ENCODE measurements around the gene PPP1R17. TPM values are rescaled to one million over a fixed set of nuclear protein-coding genes. Genes with fewer than 3 reads are reported as not detected.
A peak's percentile ranks its signal among the peaks of the same experiment; 100 is the strongest.

PPP1R17 gene
- total RNA-seq, 1 donor from 2014 or later, result not detected

DNA sequence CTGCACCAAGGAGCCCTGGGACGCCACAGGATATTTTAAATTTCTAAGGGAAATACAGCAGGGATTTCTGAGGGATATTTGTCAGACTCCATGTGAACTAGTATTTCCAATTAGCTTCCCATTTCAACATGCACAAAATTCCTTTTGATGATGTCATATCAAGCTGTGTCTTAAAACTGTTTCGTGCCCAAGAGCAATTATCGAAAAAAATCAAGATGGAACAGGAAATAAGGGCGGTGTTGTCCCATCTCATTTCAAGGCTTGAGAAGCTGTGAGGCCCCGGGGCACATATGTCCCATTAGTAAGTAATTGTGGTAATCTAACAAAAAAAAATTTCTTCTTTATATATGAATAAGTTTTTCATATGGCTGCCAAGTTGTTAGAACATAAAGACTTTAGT lies 47.4 kb downstream of the PPP1R17 start:
- DNase-seq, result no peak
- ATAC-seq (ENCODE audit: low read depth), result no peak
- intact Hi-C loops (cut with micrococcal nuclease), result no loop called here
- H3K4me3 Mint-ChIP-seq, result no peak overlapping the region
- H3K27me3 Mint-ChIP-seq, result no peaks in the 10 kb centered on the region
- no peak overlapping the region for H3K27ac Mint-ChIP-seq
- H3K4me1 Mint-ChIP-seq, result no peaks in the 10 kb centered on the region
- TF ChIP-seq, protein P1, sequence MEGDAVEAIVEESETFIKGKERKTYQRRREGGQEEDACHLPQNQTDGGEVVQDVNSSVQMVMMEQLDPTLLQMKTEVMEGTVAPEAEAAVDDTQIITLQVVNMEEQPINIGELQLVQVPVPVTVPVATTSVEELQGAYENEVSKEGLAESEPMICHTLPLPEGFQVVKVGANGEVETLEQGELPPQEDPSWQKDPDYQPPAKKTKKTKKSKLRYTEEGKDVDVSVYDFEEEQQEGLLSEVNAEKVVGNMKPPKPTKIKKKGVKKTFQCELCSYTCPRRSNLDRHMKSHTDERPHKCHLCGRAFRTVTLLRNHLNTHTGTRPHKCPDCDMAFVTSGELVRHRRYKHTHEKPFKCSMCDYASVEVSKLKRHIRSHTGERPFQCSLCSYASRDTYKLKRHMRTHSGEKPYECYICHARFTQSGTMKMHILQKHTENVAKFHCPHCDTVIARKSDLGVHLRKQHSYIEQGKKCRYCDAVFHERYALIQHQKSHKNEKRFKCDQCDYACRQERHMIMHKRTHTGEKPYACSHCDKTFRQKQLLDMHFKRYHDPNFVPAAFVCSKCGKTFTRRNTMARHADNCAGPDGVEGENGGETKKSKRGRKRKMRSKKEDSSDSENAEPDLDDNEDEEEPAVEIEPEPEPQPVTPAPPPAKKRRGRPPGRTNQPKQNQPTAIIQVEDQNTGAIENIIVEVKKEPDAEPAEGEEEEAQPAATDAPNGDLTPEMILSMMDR (IDR thresholded peaks at IDR 0.05), result no peak
- no peaks in the 10 kb centered on the region for H3K9me3 Mint-ChIP-seq
- no peaks in the 10 kb centered on the region for H3K36me3 Mint-ChIP-seq (ENCODE audit: low read depth)
- POLR2A ChIA-PET, result no interaction called here
- CTCF ChIA-PET, result interaction anchor here (1.5 kb wide), 2 partner anchors 11 to 600 kb away, joined by 3 read pairs; no protein-coding TSS in a partner anchor

DNA sequence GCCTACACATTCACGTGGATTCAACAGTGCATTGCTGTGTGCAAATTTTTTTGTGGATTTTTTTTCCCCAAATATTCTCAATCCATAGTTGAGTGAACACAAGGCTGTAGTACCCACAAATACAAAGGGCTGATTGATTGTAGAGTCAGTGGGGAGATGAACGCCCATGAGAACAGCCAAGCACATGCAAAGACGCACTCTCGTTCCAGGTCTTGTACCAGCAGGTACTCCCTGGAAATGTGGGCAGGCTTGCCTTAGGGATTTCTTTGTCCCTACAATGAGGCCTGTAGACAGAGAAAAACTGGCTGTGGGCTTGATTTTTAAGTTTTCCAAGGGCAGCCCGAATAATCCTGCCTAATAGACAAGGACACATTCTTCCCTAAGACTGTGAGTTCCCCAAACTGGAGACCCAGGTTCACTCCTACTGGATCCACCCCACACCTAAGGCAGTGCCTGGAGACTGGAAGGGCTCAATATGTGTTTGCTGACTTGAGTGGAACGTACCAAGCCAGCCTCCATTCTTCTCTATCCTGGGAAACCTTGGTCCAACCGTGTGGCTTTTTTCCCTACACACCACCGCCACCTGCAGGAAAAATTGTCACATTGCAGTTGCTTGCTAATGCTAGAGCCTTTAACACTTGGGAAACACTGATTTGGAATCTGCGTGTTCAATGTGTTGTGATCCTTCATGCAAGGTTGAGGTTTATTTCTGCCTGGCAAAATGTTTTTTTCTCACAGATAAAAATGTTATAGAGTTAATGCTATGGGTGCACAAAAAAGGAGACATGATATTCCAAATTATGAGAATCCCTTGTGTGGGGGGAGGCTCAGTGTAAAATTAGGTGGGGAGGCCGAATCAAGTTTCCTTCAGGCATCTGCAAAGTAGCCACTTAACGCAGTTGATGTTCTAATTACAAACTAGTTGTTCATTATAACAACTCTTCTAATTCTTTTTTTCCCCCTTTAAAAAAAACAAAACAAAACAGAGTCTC lies 49.3 kb downstream of the PPP1R17 start:
- Mint-ChIP-seq H3K27me3 (no peaks in the 10 kb centered on the region), H3K27ac (no peak overlapping the region), H3K9me3 (no peaks in the 10 kb centered on the region), H3K4me3 (no peak overlapping the region), H3K36me3 (ENCODE audit: low read depth) (no peaks in the 10 kb centered on the region), H3K4me1 (no peaks in the 10 kb centered on the region)
- ChIA-PET POLR2A (no interaction called here), CTCF (interaction anchor here (1.0 to 2.5 kb wide), 4 partner anchors 88 to 602 kb away, joined by 3 to 8 read pairs (median 7); no protein-coding TSS in a partner anchor)
- no peak for DNase-seq
- ATAC-seq (ENCODE audit: low read depth), result no peak
- intact Hi-C loops (cut with micrococcal nuclease), result loop anchor here (2.0 kb wide), 1 partner anchor 753 kb away; no protein-coding TSS in a partner anchor
- TF ChIP-seq, protein P1 (IDR thresholded peaks at IDR 0.05), result no peak

DNA sequence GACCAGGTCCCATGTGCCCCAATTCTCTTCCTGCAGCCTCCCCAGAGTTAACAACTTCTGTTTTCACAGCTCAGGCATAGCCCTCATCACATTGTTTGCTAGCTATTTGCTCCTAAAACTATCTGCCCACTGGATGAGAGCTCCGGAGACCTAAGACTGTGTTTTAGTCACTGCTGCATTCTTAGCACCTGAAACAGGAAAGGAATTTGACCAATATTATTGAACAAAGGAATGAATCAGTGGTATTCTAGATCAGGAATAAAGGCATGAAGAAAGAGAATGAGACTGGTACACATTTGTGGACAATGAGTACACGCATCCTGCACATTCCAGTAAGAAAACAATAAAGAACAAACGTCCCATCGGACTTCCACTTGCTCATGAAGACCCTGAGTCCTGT lies 54.8 kb downstream of the PPP1R17 start:
- Mint-ChIP-seq H3K36me3 (ENCODE audit: low read depth) (no peaks in the 10 kb centered on the region), H3K4me1 (no peaks in the 10 kb centered on the region), H3K4me3 (no peak overlapping the region), H3K9me3 (no peaks in the 10 kb centered on the region), H3K27me3 (peaks cover 2% of the 10 kb centered on the region), H3K27ac (no peak overlapping the region)
- intact Hi-C loops (cut with micrococcal nuclease), result loop anchor here (5.0 kb wide), 1 partner anchor 320 kb away; no protein-coding TSS in a partner anchor
- ATAC-seq (ENCODE audit: low read depth) (no peak), DNase-seq (no peak)
- POLR2A ChIA-PET, result no interaction called here
- CTCF ChIA-PET, result no interaction called here
- TF ChIP-seq, protein P1 (IDR thresholded peaks at IDR 0.05), result no peak

DNA sequence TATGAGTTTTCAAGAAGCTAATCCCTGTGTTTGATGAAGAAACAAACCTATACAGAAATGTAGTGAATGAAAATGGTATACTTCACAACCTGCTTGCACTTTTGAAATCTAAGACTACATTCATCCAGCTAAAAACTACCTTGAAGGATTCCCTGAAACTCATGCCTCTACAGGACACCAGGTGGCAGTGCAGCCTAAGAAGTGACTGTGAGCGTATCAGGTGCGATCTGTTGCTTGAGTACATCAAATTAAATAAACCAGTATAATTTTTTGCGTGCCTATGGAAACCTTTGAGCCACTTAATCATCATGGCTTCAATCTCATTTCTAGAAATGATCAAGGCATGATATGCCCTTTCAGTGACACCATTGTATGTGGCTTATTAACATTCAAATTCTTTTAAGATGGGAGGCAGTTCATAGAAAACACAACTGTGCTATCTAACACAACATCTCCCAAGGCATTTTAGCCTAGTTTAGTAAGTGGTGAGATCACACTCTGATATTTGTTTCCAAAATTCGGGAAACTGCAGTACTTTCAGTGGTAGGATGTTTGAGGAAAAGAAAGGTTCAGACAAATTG lies 57.4 kb downstream of the PPP1R17 start:
- Mint-ChIP-seq H3K27me3 (peaks cover 2% of the 10 kb centered on the region), H3K27ac (no peak overlapping the region), H3K4me3 (no peak overlapping the region), H3K9me3 (no peaks in the 10 kb centered on the region), H3K4me1 (no peaks in the 10 kb centered on the region), H3K36me3 (ENCODE audit: low read depth) (no peaks in the 10 kb centered on the region)
- DNase-seq (no peak), ATAC-seq (ENCODE audit: low read depth) (peak; percentile 57)
- TF ChIP-seq, protein P1 (IDR thresholded peaks at IDR 0.05), result no peak
- intact Hi-C loops (cut with micrococcal nuclease), result loop anchor here (5.0 kb wide), 1 partner anchor 318 kb away; no protein-coding TSS in a partner anchor
- ChIA-PET CTCF (interaction anchor here (1.0 kb wide), 1 partner anchor 604 kb away, joined by 3 read pairs; no protein-coding TSS in a partner anchor), POLR2A (no interaction called here)

DNA sequence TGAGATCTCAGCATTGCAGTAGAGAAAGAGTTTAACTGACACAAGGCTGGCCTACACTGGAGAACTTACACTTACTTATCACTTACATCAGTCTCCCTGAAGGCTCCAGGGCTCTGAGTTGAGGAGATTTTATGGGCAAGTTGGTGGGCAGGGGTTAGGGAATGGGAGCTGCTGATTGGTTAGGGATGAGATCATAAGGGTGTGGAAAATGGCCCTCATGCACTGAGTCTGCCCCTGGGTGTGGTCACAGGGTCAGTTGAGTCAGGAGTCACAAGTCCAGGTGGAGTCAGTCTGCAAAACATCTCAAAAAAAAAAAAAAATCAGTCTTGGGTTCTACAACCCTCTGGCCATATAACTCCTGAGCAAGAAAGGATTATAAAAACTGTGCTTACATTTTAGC lies 60.5 kb downstream of the PPP1R17 start:
- H3K27me3 Mint-ChIP-seq, result peaks cover 2% of the 10 kb centered on the region
- no peak overlapping the region for H3K27ac Mint-ChIP-seq
- no peak for ATAC-seq (ENCODE audit: low read depth)
- ChIA-PET POLR2A (no interaction called here), CTCF (no interaction called here)
- TF ChIP-seq, protein P1 (IDR thresholded peaks at IDR 0.05), result no peak
- intact Hi-C loops (cut with micrococcal nuclease), result no loop called here
- no peaks in the 10 kb centered on the region for H3K4me1 Mint-ChIP-seq
- H3K36me3 Mint-ChIP-seq (ENCODE audit: low read depth), result no peaks in the 10 kb centered on the region
- H3K9me3 Mint-ChIP-seq, result no peaks in the 10 kb centered on the region
- H3K4me3 Mint-ChIP-seq, result no peak overlapping the region
- DNase-seq, result no peak
